ENCODE measurements around the gene AMELX. TPM values are rescaled to one million over a fixed set of nuclear protein-coding genes. Genes with fewer than 3 reads are reported as not detected.

The AMELX gene
- total RNA-seq, 1 donor = not detected

- TF ChIP-seq, protein P1, sequence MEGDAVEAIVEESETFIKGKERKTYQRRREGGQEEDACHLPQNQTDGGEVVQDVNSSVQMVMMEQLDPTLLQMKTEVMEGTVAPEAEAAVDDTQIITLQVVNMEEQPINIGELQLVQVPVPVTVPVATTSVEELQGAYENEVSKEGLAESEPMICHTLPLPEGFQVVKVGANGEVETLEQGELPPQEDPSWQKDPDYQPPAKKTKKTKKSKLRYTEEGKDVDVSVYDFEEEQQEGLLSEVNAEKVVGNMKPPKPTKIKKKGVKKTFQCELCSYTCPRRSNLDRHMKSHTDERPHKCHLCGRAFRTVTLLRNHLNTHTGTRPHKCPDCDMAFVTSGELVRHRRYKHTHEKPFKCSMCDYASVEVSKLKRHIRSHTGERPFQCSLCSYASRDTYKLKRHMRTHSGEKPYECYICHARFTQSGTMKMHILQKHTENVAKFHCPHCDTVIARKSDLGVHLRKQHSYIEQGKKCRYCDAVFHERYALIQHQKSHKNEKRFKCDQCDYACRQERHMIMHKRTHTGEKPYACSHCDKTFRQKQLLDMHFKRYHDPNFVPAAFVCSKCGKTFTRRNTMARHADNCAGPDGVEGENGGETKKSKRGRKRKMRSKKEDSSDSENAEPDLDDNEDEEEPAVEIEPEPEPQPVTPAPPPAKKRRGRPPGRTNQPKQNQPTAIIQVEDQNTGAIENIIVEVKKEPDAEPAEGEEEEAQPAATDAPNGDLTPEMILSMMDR (IDR thresholded peaks at IDR 0.05; ENCODE audit: insufficient read depth, low read depth, low read length) = no peak
- DNase-seq (ENCODE audit: low read depth) = peak; percentile 61
- no peak overlapping the region for H3K4me3 ChIP-seq (ENCODE audit: low read depth, low read length)
These were observed 32.0 kb upstream of the AMELX start for GRCh38 chrX:11261260-11261659.

- no peak overlapping the region for H3K4me3 ChIP-seq (ENCODE audit: low read depth, low read length)
- DNase-seq (ENCODE audit: low read depth) = no peak
- TF ChIP-seq, protein P1 (IDR thresholded peaks at IDR 0.05; ENCODE audit: insufficient read depth, low read depth, low read length) = no peak
These were observed 28.3 kb upstream of the AMELX start for GRCh38 chrX:11264925-11265324.

GRCh38 chrX:11265352-11265751, 27.9 kb upstream of the AMELX start:
- no peak overlapping the region for H3K4me3 ChIP-seq (ENCODE audit: low read depth, low read length)
- TF ChIP-seq, protein P1 (IDR thresholded peaks at IDR 0.05; ENCODE audit: insufficient read depth, low read depth, low read length) = no peak
- no peak for DNase-seq (ENCODE audit: low read depth)

GRCh38 chrX:11266573-11267003, 26.6 kb upstream of the AMELX start:
- H3K4me3 ChIP-seq (ENCODE audit: low read depth, low read length) = no peak overlapping the region
- DNase-seq (ENCODE audit: low read depth) = no peak
- TF ChIP-seq, protein P1 (IDR thresholded peaks at IDR 0.05; ENCODE audit: insufficient read depth, low read depth, low read length) = no peak

DNA sequence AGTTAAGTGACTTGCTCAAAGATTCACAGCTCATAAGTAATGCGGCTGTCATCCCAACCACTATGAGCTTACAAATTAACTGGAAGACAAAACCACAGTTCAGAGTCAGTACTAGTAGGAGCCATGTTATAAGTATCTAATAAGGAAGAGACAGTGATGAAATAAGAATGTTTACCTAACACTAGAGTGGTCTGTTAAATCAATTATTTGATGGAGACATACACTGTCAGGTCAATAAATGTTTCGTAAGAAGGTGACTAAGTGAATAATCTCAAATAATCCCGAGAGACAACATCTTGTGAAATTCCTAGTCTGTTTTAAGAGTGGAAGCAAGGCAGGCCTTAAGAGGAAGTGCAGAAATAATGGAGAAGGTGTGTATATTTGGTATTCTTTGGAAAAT, 25.8 kb upstream of the AMELX start:
- TF ChIP-seq, protein P1 (IDR thresholded peaks at IDR 0.05; ENCODE audit: insufficient read depth, low read depth, low read length) = no peak
- DNase-seq (ENCODE audit: low read depth) = no peak
- no peak overlapping the region for H3K4me3 ChIP-seq (ENCODE audit: low read depth, low read length)

- TF ChIP-seq, protein P1 (IDR thresholded peaks at IDR 0.05; ENCODE audit: insufficient read depth, low read depth, low read length) = no peak
- DNase-seq (ENCODE audit: low read depth) = no peak
- H3K4me3 ChIP-seq (ENCODE audit: low read depth, low read length) = no peak overlapping the region
These were observed 24.2 kb upstream of the AMELX start for GRCh38 chrX:11269006-11269405.

GRCh38 chrX:11269996-11270395, 23.2 kb upstream of the AMELX start:
- TF ChIP-seq, protein P1 (IDR thresholded peaks at IDR 0.05; ENCODE audit: insufficient read depth, low read depth, low read length) = no peak
- DNase-seq (ENCODE audit: low read depth) = no peak
- no peak overlapping the region for H3K4me3 ChIP-seq (ENCODE audit: low read depth, low read length)
